ENCODE data around the gene SLC2A9.

SLC2A9 gene

GRCh38 chr4:9933956-9934355 is 87.3 kb downstream of the SLC2A9 start:
- no peaks in the 10 kb centered on the region for H3K36me3 ChIP-seq (replicated peaks; ENCODE audit: insufficient read depth, low read length)
- H3K9me3 ChIP-seq (replicated peaks; ENCODE audit: insufficient read depth, low read length), result no peaks in the 10 kb centered on the region
- H3K4me1 ChIP-seq (ENCODE audit: low read length), result no peaks in the 10 kb centered on the region
- TF ChIP-seq CTCF (IDR thresholded peaks at IDR 0.05; ENCODE audit: low read length), result no peak
- no peak for TF ChIP-seq EZH2phosphoT487 (IDR thresholded peaks at IDR 0.05; ENCODE audit: low read length)
- no peak for TF ChIP-seq EZH2 (optimal IDR thresholded peaks at IDR 0.05; ENCODE audit: low read depth, low read length)
- H3K9me2 ChIP-seq (replicated peaks; ENCODE audit: insufficient read depth, low read length), result no peaks in the 10 kb centered on the region
- no peak for DNase-seq
- H3K27ac ChIP-seq (ENCODE audit: low read length), result no peak overlapping the region
- H2AFZ ChIP-seq (ENCODE audit: low read length), result no peak overlapping the region
- H3F3A ChIP-seq (ENCODE audit: insufficient read depth, low read length), result no peaks in the 10 kb centered on the region
- no peak overlapping the region for H3K4me2 ChIP-seq (ENCODE audit: low read depth, low read length)
- H3K79me2 ChIP-seq (ENCODE audit: low read length), result no peaks in the 10 kb centered on the region
- H3K4me3 ChIP-seq (ENCODE audit: low read length), result no peak overlapping the region
- H3K9ac ChIP-seq (ENCODE audit: low read length), result no peak overlapping the region
- H3K27me3 ChIP-seq (replicated peaks; ENCODE audit: insufficient read depth, low read length), result no peaks in the 10 kb centered on the region
- H4K20me1 ChIP-seq (ENCODE audit: insufficient read depth, low read length), result no peaks in the 10 kb centered on the region

DNA sequence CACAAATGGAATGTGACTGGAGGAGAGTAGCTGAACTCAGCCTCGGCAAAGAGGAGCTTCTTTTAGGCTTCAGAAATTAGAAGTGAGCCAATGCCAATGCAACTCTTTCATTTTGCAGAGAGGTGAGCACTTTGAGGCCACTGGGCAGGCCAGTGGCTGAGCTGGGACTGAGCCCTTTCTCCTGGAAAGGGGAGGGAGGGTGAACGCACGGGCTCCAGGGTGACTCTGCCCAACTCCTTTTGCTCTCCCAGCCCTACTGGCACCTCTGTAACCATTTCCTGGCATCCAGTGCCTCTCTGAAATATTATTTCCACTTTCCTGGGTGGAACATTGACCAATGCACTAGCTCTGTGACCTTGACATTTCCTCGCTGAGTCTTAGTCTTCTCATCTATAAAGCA is 88.1 kb downstream of the SLC2A9 start:
- Histone ChIP-seq H3F3A (ENCODE audit: insufficient read depth, low read length) (no peaks in the 10 kb centered on the region), H3K9me3 (replicated peaks; ENCODE audit: insufficient read depth, low read length) (no peaks in the 10 kb centered on the region), H3K4me2 (ENCODE audit: low read depth, low read length) (no peak overlapping the region), H3K27me3 (replicated peaks; ENCODE audit: insufficient read depth, low read length) (no peaks in the 10 kb centered on the region), H3K79me2 (ENCODE audit: low read length) (no peaks in the 10 kb centered on the region), H3K4me3 (ENCODE audit: low read length) (no peak overlapping the region), H2AFZ (ENCODE audit: low read length) (no peak overlapping the region), H3K9me2 (replicated peaks; ENCODE audit: insufficient read depth, low read length) (no peaks in the 10 kb centered on the region), H3K4me1 (ENCODE audit: low read length) (no peaks in the 10 kb centered on the region), H4K20me1 (ENCODE audit: insufficient read depth, low read length) (no peaks in the 10 kb centered on the region), H3K9ac (ENCODE audit: low read length) (no peak overlapping the region), H3K27ac (ENCODE audit: low read length) (no peak overlapping the region), H3K36me3 (replicated peaks; ENCODE audit: insufficient read depth, low read length) (no peaks in the 10 kb centered on the region)
- TF ChIP-seq CTCF (IDR thresholded peaks at IDR 0.05; ENCODE audit: low read length) (no peak), EZH2phosphoT487 (IDR thresholded peaks at IDR 0.05; ENCODE audit: low read length) (no peak), EZH2 (optimal IDR thresholded peaks at IDR 0.05; ENCODE audit: low read depth, low read length) (no peak)
- no peak for DNase-seq

DNA sequence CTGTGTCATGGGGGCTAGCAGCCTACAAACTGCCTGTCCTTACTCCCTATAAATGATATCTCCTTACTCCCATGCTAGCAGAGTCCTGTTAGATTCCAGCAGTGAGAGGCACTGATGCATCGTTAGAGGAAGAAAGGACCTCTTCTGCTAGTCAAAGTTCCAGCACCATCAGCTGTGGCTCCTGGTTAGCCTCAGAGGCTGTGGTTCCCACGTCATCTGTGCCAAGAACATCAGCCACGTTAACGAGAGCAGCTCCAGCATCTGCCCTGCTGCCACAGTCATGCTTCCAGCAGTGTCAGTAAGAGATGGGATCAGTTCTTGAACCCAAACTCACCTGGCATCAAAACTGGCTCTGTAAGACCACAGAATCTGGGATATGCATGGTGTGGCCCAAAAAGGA is 88.5 kb downstream of the SLC2A9 start:
- Histone ChIP-seq H3K4me3 (ENCODE audit: low read length) (no peak overlapping the region), H3K79me2 (ENCODE audit: low read length) (no peaks in the 10 kb centered on the region), H3K9me2 (replicated peaks; ENCODE audit: insufficient read depth, low read length) (no peaks in the 10 kb centered on the region), H3K27me3 (replicated peaks; ENCODE audit: insufficient read depth, low read length) (no peaks in the 10 kb centered on the region), H3K4me2 (ENCODE audit: low read depth, low read length) (no peak overlapping the region), H3K9ac (ENCODE audit: low read length) (no peak overlapping the region), H2AFZ (ENCODE audit: low read length) (no peak overlapping the region), H3K4me1 (ENCODE audit: low read length) (no peaks in the 10 kb centered on the region), H3K27ac (ENCODE audit: low read length) (no peak overlapping the region), H3K36me3 (replicated peaks; ENCODE audit: insufficient read depth, low read length) (no peaks in the 10 kb centered on the region), H3K9me3 (replicated peaks; ENCODE audit: insufficient read depth, low read length) (no peaks in the 10 kb centered on the region), H4K20me1 (ENCODE audit: insufficient read depth, low read length) (no peaks in the 10 kb centered on the region), H3F3A (ENCODE audit: insufficient read depth, low read length) (no peaks in the 10 kb centered on the region)
- no peak for DNase-seq
- TF ChIP-seq EZH2 (optimal IDR thresholded peaks at IDR 0.05; ENCODE audit: low read depth, low read length) (no peak), CTCF (IDR thresholded peaks at IDR 0.05; ENCODE audit: low read length) (no peak), EZH2phosphoT487 (IDR thresholded peaks at IDR 0.05; ENCODE audit: low read length) (no peak)
